ENCODE measurements around the gene SFT2D1. TPM values are rescaled to one million over a fixed set of nuclear protein-coding genes. Genes with fewer than 3 reads are reported as not detected.

Gene SFT2D1
- total RNA-seq, 1 experiment from 2014 or later, result 40.2 TPM

DNA sequence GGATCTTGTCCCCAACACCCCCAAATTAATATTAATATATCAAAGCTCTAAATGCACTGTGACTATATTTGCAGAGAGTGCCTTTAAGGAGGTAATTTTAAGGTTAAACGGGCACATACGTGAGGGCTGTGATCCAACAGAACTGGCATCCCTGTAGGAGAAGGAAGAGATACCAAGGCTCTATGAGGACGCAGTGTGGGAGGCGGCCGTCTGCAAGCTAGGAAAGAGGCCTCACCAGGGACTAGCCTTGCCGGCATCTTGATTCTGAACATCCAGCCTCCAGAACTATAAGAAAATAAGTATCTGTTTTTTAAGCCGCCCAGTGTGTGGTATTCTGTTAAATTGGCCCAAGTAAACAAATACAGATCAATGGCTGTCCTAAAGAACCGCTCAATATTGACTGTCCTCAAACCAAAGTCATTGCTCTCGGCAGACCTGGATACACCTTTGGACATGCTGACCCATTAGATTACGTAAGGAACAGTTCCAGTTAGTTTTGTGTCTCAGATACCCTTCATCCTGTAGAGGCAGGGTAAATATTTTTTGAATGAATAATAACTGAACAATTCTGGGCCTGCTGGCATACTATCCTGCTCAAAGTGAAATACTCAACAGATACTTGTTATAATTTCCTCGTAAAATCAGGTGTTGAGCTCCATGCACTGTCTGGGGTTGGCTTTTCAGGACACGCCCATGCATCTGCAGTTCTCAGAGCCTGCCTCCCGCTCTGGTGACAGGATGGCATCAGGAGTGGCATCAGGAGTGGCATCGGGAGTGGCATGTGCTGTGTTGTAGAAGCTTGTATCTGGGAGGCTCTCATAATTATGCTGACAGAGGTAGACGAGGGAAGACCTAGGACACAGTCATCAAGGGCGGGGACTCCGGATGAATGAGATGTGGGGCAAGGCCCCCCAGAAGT, 40.5 kb downstream of the SFT2D1 start:
- no peaks in the 10 kb centered on the region for H4K20me1 ChIP-seq (ENCODE audit: control insufficient read depth, insufficient read depth, insufficient read length)
- no peak overlapping the region for H2BK120ac ChIP-seq (ENCODE audit: low read depth, low read length, poor library complexity, severe bottlenecking)
- TF ChIP-seq, protein P1, sequence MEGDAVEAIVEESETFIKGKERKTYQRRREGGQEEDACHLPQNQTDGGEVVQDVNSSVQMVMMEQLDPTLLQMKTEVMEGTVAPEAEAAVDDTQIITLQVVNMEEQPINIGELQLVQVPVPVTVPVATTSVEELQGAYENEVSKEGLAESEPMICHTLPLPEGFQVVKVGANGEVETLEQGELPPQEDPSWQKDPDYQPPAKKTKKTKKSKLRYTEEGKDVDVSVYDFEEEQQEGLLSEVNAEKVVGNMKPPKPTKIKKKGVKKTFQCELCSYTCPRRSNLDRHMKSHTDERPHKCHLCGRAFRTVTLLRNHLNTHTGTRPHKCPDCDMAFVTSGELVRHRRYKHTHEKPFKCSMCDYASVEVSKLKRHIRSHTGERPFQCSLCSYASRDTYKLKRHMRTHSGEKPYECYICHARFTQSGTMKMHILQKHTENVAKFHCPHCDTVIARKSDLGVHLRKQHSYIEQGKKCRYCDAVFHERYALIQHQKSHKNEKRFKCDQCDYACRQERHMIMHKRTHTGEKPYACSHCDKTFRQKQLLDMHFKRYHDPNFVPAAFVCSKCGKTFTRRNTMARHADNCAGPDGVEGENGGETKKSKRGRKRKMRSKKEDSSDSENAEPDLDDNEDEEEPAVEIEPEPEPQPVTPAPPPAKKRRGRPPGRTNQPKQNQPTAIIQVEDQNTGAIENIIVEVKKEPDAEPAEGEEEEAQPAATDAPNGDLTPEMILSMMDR (conservative IDR thresholded peaks at IDR 0.05), result no peak
- no peak overlapping the region for H3K9ac ChIP-seq (ENCODE audit: extremely low read depth, insufficient read length, low read length)
- no CpG with 5 or more reads among the region's 17 CpGs for WGBS (ENCODE audit: extremely low coverage, insufficient read length, low lambda C conversion rate)
- no peak overlapping the region for H2BK5ac ChIP-seq (ENCODE audit: insufficient read length, low read length)
- Mint-ChIP-seq H3K27ac (no peak overlapping the region; a peak in 1 of 7 replicates), H3K9me3 (peaks cover 3 to 5% of the 10 kb centered on the region in 2 experiments; a peak in 4 of 5 replicates), H3K4me3 (no peak overlapping the region), H3K4me1 (no peaks in the 10 kb centered on the region), H3K36me3 (ENCODE audit: insufficient read depth in 1 of 3, low read depth in 3 of 3) (0 out of 7 replicates have a peak, but pooled peaks cover 0 to 1% (median 0%) of the 10 kb centered on the region in 3 experiments), H3K27me3 (ENCODE audit: low read depth) (peaks cover 55% of the 10 kb centered on the region)
- H3K4me1 ChIP-seq (ENCODE audit: insufficient read depth, low read length), result no peaks in the 10 kb centered on the region
- no peak overlapping the region for H3K27ac ChIP-seq (ENCODE audit: insufficient read length, low read depth, low read length)
- no peak overlapping the region for H2AFZ ChIP-seq (ENCODE audit: low read length)
- no peak overlapping the region for H3K14ac ChIP-seq (ENCODE audit: insufficient read depth, low read length)
- H2BK12ac ChIP-seq (ENCODE audit: insufficient read length, low read depth, low read length), result no peak overlapping the region
- H3K18ac ChIP-seq (ENCODE audit: insufficient read length, low read depth, low read length), result no peak overlapping the region
- H2BK20ac ChIP-seq (ENCODE audit: low read depth, low read length, poor library complexity, severe bottlenecking), result no peak overlapping the region
- H3K27me3 ChIP-seq (ENCODE audit: insufficient read depth, low read length), result peaks cover 9% of the 10 kb centered on the region; the same call in 1 of the 2 replicates
- H3K4ac ChIP-seq (ENCODE audit: low read depth, low read length), result no peak overlapping the region
- DNase-seq, result no peak
- no peak overlapping the region for H3K23ac ChIP-seq (ENCODE audit: insufficient read length, low read depth, low read length)
- H3K23me2 ChIP-seq (ENCODE audit: insufficient read length, low read depth, low read length, poor library complexity, severe bottlenecking), result peaks cover under 1% of the 10 kb centered on the region
- no peak overlapping the region for H3K56ac ChIP-seq (ENCODE audit: insufficient read length, low read depth, low read length)
- no peak overlapping the region for H3T11ph ChIP-seq (ENCODE audit: low read length)
- no peak overlapping the region for H2BK15ac ChIP-seq (ENCODE audit: low read depth, low read length)
- H3K79me2 ChIP-seq (ENCODE audit: insufficient read depth, low read length), result no peaks in the 10 kb centered on the region
- H4K91ac ChIP-seq (ENCODE audit: insufficient read length, low read depth, low read length), result no peak overlapping the region
- H3K9me3 ChIP-seq (ENCODE audit: control insufficient read depth, low read depth, low read length), result no peaks in the 10 kb centered on the region
- no peak overlapping the region for H4K5ac ChIP-seq (ENCODE audit: insufficient read length, low read depth, low read length)
- no peak overlapping the region for H2AK5ac ChIP-seq (ENCODE audit: insufficient read length, low read length)
- no peaks in the 10 kb centered on the region for H3K79me1 ChIP-seq (ENCODE audit: insufficient read depth, low read depth, low read length, poor library complexity, severe bottlenecking)
- no peak overlapping the region for H4K8ac ChIP-seq (replicated peaks; ENCODE audit: insufficient read length, low read depth, low read length)
- no peak overlapping the region for H3K4me2 ChIP-seq (ENCODE audit: insufficient read depth, insufficient read length, low read length)
